H1 (cell line): ENCODE measurements around the gene GUCY2F. TPM values are rescaled to one million over a fixed set of nuclear protein-coding genes. Genes with fewer than 3 reads are reported as not detected.

ENCODE experiments used
- CTCF ChIA-PET: fragments of 300-600 bp; sonication (Branson Sonifier 250); formaldehyde crosslinking; loops from one replicate; lab custom pipeline; 2021; ENCODE audit not compliant: partially characterized antibody; lab: Charles Lee
- POLR2A ChIA-PET: fragments of 300-600 bp; sonication (Branson Sonifier 250); formaldehyde crosslinking; loops from one replicate; lab custom pipeline; 2021; ENCODE audit warnings: inconsistent platforms; ENCODE audit not compliant: partially characterized antibody; lab: Charles Lee
- DNase-seq, 2 experiments: peaks; one replicate each; pipeline versions ENCODE4 v3.0.0 to v3.0.0-alpha.2; 2010 to 2022; ENCODE audit warnings: low spot score in 2 of 2, low read depth in 1 of 2, mixed read lengths in 1 of 2
- FAIRE-seq: peaks from 2 replicates; lab custom pipeline; 2011; peaks lifted over from hg19 to GRCh38; lab: Jason Lieb, UNC
- H2AFZ ChIP-seq: 2 replicates; pipeline ENCODE4 v1.8.1; 2012; ENCODE audit warnings: low read length, inconsistent platforms
- H2AK5ac ChIP-seq: 2 replicates; pipeline ENCODE4 v1.6.1; 2013; ENCODE audit warnings: low read depth, low read length
- H2BK120ac ChIP-seq: replicated peaks from 2 replicates; pipeline ENCODE3; 2013; ENCODE audit warnings: low read depth, low read length, inconsistent platforms
- H2BK12ac ChIP-seq: 2 replicates; pipeline ENCODE4 v1.6.1; 2013; ENCODE audit warnings: low read depth, low read length
- H2BK15ac ChIP-seq: 2 replicates; pipeline ENCODE4 v1.6.1; 2013; ENCODE audit warnings: low read length
- H2BK20ac ChIP-seq: 2 replicates; pipeline ENCODE4 v1.6.1; 2013; ENCODE audit warnings: low read length
- H2BK5ac ChIP-seq: 2 replicates; pipeline ENCODE4 v1.6.1; 2013; ENCODE audit warnings: low read depth, low read length
- H3K14ac ChIP-seq: 2 replicates; pipeline ENCODE4 v1.6.1; 2013; ENCODE audit warnings: inconsistent platforms; ENCODE audit not compliant: insufficient read length
- H3K18ac ChIP-seq: 2 replicates; pipeline ENCODE4 v1.6.1; 2013; ENCODE audit warnings: low read length; ENCODE audit errors: extremely low read depth
- H3K23ac ChIP-seq: 2 replicates; pipeline ENCODE4 v1.6.1; 2013; ENCODE audit warnings: inconsistent platforms; ENCODE audit not compliant: insufficient read length
- H3K23me2 ChIP-seq: 2 replicates; pipeline ENCODE4 v1.6.1; 2013; ENCODE audit warnings: low read depth, low read length
- H3K27ac ChIP-seq: 2 replicates; pipeline ENCODE4 v1.6.1; 2011; ENCODE audit warnings: low read depth, low read length, inconsistent platforms
- H3K27me3 ChIP-seq, 4 experiments: replicated peaks in 1 of 4; 1 replicate in 1 of 4; 2 replicates in 3 of 4; pipeline versions ENCODE4 v1.6.1 to v1.8.1; 2011 to 2013; ENCODE audit warnings: low read length in 3 of 4, mild to moderate bottlenecking in 3 of 4, inconsistent platforms in 2 of 4, mixed read lengths in 2 of 4, moderate library complexity in 1 of 4; ENCODE audit not compliant: control insufficient read depth in 3 of 4, insufficient read depth in 3 of 4; ENCODE audit errors: extremely low read depth in 1 of 4
- H3K36me3 ChIP-seq, 4 experiments: 2 replicates each; pipeline versions ENCODE4 v1.6.1 to v1.8.1; 2011 to 2013; ENCODE audit warnings: mild to moderate bottlenecking in 4 of 4, low read length in 3 of 4, moderate library complexity in 2 of 4, control low read depth in 1 of 4, inconsistent platforms in 1 of 4; ENCODE audit not compliant: insufficient read depth in 4 of 4, control insufficient read depth in 2 of 4
- H3K4ac ChIP-seq: replicated peaks from 2 replicates; pipeline ENCODE3; 2013; ENCODE audit warnings: low read length, low read depth, mixed read lengths, inconsistent platforms; ENCODE audit not compliant: insufficient read length
- H3K4me1 ChIP-seq, 4 experiments: replicated peaks in 1 of 4; 1 replicate in 1 of 4; 2 replicates in 3 of 4; pipeline versions ENCODE4 v1.6.1 to v1.8.1; 2011 to 2013; ENCODE audit warnings: low read length in 3 of 4, inconsistent platforms in 2 of 4, mixed read lengths in 1 of 4; ENCODE audit not compliant: insufficient read depth in 4 of 4, control insufficient read depth in 3 of 4
- H3K4me2 ChIP-seq, 2 experiments: 2 replicates each; pipeline versions ENCODE4 v1.6.1 to v1.8.1; 2011 to 2013; ENCODE audit warnings: low read depth in 2 of 2, low read length in 2 of 2, control low read depth in 1 of 2, inconsistent platforms in 1 of 2, mild to moderate bottlenecking in 1 of 2; ENCODE audit not compliant: insufficient read depth in 1 of 2
- H3K4me3 ChIP-seq, 4 experiments: fragments of 200-600, 300-600 bp in 1 of 4; sonication (generic), shearing (Covaris generic), sonication (Bioruptor Twin) in 1 of 4; 2 replicates each; pipeline versions ENCODE4 v1.5.1 to v1.8.1; 2011 to 2016; ENCODE audit warnings: low read length in 4 of 4, low read depth in 3 of 4, control low read depth in 2 of 4, inconsistent platforms in 2 of 4, mild to moderate bottlenecking in 2 of 4, mixed read lengths in 1 of 4, moderate library complexity in 1 of 4; ENCODE audit not compliant: insufficient read depth in 2 of 4; ENCODE audit errors: extremely low read depth in 1 of 4
- H3K56ac ChIP-seq: replicated peaks from 2 replicates; pipeline ENCODE3; 2013; ENCODE audit warnings: low read depth, mild to moderate bottlenecking, mixed read lengths, low read length, inconsistent platforms; ENCODE audit not compliant: insufficient read length
- H3K79me1 ChIP-seq: 2 replicates; pipeline ENCODE4 v1.6.1; 2013; ENCODE audit warnings: low read depth, low read length, control low read depth
- H3K79me2 ChIP-seq, 2 experiments: 2 replicates each; pipeline versions ENCODE4 v1.6.1 to v1.8.1; 2012 to 2013; ENCODE audit warnings: low read length in 2 of 2, mild to moderate bottlenecking in 2 of 2, inconsistent platforms in 1 of 2; ENCODE audit not compliant: insufficient read depth in 2 of 2, control insufficient read depth in 1 of 2
- H3K9ac ChIP-seq, 4 experiments: replicated peaks in 1 of 4; 1 replicate in 1 of 4; 2 replicates in 3 of 4; pipeline versions ENCODE4 v1.6.1 to v1.8.1; 2011 to 2013; ENCODE audit warnings: low read depth in 3 of 4, low read length in 3 of 4, control low read depth in 2 of 4, mild to moderate bottlenecking in 2 of 4, moderate library complexity in 2 of 4, inconsistent platforms in 1 of 4; ENCODE audit errors: extremely low read depth in 1 of 4
- H3K9me3 ChIP-seq, 2 experiments: 2 replicates each; pipeline versions ENCODE4 v1.6.1 to v1.8.1; 2012 to 2013; ENCODE audit warnings: mild to moderate bottlenecking in 2 of 2, moderate library complexity in 2 of 2, control low read depth in 1 of 2, inconsistent platforms in 1 of 2, low read depth in 1 of 2, low read length in 1 of 2, mixed read lengths in 1 of 2; ENCODE audit not compliant: insufficient read depth in 2 of 2
- H4K20me1 ChIP-seq, 2 experiments: replicated peaks in 1 of 2; 2 replicates each; pipeline versions ENCODE3 to v1.8.1; 2011 to 2013; ENCODE audit warnings: inconsistent platforms in 2 of 2, low read length in 2 of 2, mild to moderate bottlenecking in 1 of 2; ENCODE audit not compliant: insufficient read depth in 2 of 2, control insufficient read depth in 1 of 2
- H4K5ac ChIP-seq: 2 replicates; pipeline ENCODE4 v1.6.1; 2013; ENCODE audit warnings: low read length, low read depth, mixed read lengths, inconsistent platforms; ENCODE audit not compliant: insufficient read length
- H4K8ac ChIP-seq: 2 replicates; pipeline ENCODE4 v1.8.0; 2013; ENCODE audit warnings: mild to moderate bottlenecking, moderate library complexity, low read length, inconsistent platforms; ENCODE audit not compliant: insufficient read depth; ENCODE audit errors: extremely low read depth
- H4K91ac ChIP-seq: replicated peaks from 2 replicates; pipeline ENCODE3; 2013; ENCODE audit warnings: low read length, mixed read lengths, inconsistent platforms; ENCODE audit not compliant: insufficient read length
- CHD2 ChIP-seq: IDR thresholded peaks from 2 replicates; pipeline ENCODE4 v1.6.1; 2012; ENCODE audit warnings: low read length, improper control_type of control experiment
- WGBS, 2 experiments: shearing (Covaris generic) in 1 of 2; methylation state at CpG; one replicate each; pipeline versions ENCODE4 v1.1.6 to v1.1.7; 2013 to 2015; ENCODE audit warnings: low lambda C conversion rate in 2 of 2, mixed read lengths in 2 of 2, inconsistent platforms in 1 of 2, low coverage in 1 of 2, missing lambda C conversion rate in 1 of 2; ENCODE audit not compliant: insufficient replicate concordance in 2 of 2, insufficient coverage in 1 of 2, insufficient read length in 1 of 2; ENCODE audit errors: extremely low coverage in 1 of 2, missing lambda C conversion rate in 1 of 2; 5-methylcytosine and 5-hydroxymethylcytosine counted together
- polyA plus RNA-seq, 7 experiments: library from polyadenylated mRNA; depleted of rRNA in 3 of 7; stranded (reverse) in 5 of 7; unstranded in 2 of 7; fragments of >200 nt in 5 of 7; fragments of 200-250 nt in 2 of 7; gene quantifications; 1 replicate in 5 of 7; 2 replicates in 1 of 7; 4 replicates in 1 of 7; pipeline versions ENCODE4 v1.2.1 to v1.2.3, GENCODE V29; 2011 to 2013; ENCODE audit warnings: missing spikeins in 2 of 7, mixed read lengths in 2 of 7
- total RNA-seq: library from RNA; stranded (reverse); fragmentation: NEBNext Ultra II Directional; extraction: Animal tissue kit (Norgen Biotek cat#: 25700); gene quantifications from 2 replicates; pipeline ENCODE4 v1.2.1, GENCODE V29; 2021

The GUCY2F gene
- total and polyA plus RNA-seq, 2 of the 8 experiments (the other 6 are each of a cell fraction or from before 2014, with no cell fraction given), result 0.02 TPM; not detected in 1

DNA sequence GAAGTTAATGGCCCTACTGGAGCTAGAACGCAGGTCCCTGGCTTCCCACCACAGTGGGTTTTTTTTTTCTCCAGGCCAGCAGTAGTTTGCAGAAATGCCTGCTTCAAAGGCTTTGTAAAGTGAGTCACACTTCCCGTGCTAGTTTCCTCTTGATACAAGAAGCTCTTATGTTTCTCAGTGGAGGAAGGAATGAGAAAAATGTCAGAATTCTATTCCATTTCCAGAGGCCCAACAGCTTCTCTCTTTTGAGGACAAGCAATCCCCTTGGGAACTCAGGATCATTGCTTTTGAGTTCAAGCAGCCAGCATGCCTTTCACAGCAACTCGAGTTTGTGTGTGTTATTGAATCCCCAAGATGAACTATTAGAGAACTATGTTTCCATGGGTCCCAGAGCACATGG is 134.3 kb downstream of the GUCY2F start:
- no peak overlapping the region for H3K4me2 ChIP-seq
- CTCF ChIA-PET, result interaction anchor here (0.7 kb wide), 2 partner anchors 160 to 298 kb away, joined by 4 read pairs; no protein-coding TSS in a partner anchor

More for the DNA sequence above, 134.3 kb downstream of the GUCY2F start:
- H3K4ac ChIP-seq, result no peak overlapping the region
- H4K8ac ChIP-seq, result no peak overlapping the region
- no peak overlapping the region for H2AFZ ChIP-seq
- no peak overlapping the region for H4K91ac ChIP-seq
- no peaks in the 10 kb centered on the region for H3K79me1 ChIP-seq
- H2BK15ac ChIP-seq, result no peak overlapping the region
- H3K14ac ChIP-seq, result no peak overlapping the region
- H2BK12ac ChIP-seq, result no peak overlapping the region
- H3K27ac ChIP-seq, result no peak overlapping the region
- 73% methylated on average over 2 of the region's 3 CpGs; no CpG with 5 or more reads in 1 of the 2 experiments for WGBS, 2 experiments
- no peaks in the 10 kb centered on the region for H3K27me3 ChIP-seq
- no peak overlapping the region for H3K23ac ChIP-seq
- no peak overlapping the region for H3K4me3 ChIP-seq
- H3K56ac ChIP-seq, result no peak overlapping the region
- no peaks in the 10 kb centered on the region for H4K20me1 ChIP-seq
- POLR2A ChIA-PET, result interaction anchor here (0.6 kb wide), 1 partner anchor 57 kb away, joined by 3 read pairs; no protein-coding TSS in a partner anchor
- no peak overlapping the region for H2BK20ac ChIP-seq
- no peaks in the 10 kb centered on the region for H3K9me3 ChIP-seq
- H3K36me3 ChIP-seq, result no peaks in the 10 kb centered on the region
- no peak overlapping the region for H2AK5ac ChIP-seq
- H3K9ac ChIP-seq, result no peak overlapping the region
- H2BK5ac ChIP-seq, result no peak overlapping the region
- no peaks in the 10 kb centered on the region for H3K4me1 ChIP-seq
- FAIRE-seq (no peak), DNase-seq (no peak)
- H2BK120ac ChIP-seq, result no peak overlapping the region
- no peak for TF ChIP-seq CHD2
- no peak overlapping the region for H3K18ac ChIP-seq
- H3K79me2 ChIP-seq, result no peaks in the 10 kb centered on the region
- no peaks in the 10 kb centered on the region for H3K23me2 ChIP-seq
- no peak overlapping the region for H4K5ac ChIP-seq
